CD4-positive, alpha-beta T cell (primary cell): ENCODE data around the gene CRK. TPM values are rescaled to one million over a fixed set of nuclear protein-coding genes. Genes with fewer than 3 reads are reported as not detected.
"Not testable (repeated sequence)": the region's sequence is repeated elsewhere in the genome, so short reads cannot be mapped to it uniquely, and the experiment has no call there.

ENCODE experiments used
- ATAC-seq: fragments of 200-7000 bp; cut with Tn5 transposase; one replicate; pipeline ENCODE4 v1.10.0; 2022; ENCODE audit warnings: mild to moderate bottlenecking; ENCODE audit not compliant: poor library complexity
- CTCF ChIA-PET: fragments of 350-600 bp; sonication (Branson Sonifier 250); formaldehyde crosslinking; loops from one replicate; lab custom pipeline; 2021; ENCODE audit warnings: antibody characterized with exemption, inconsistent platforms; lab: Charles Lee
- POLR2A ChIA-PET: fragments of 350-600 bp; sonication (Branson Sonifier 250); formaldehyde crosslinking; loops from one replicate; lab custom pipeline; 2021; ENCODE audit warnings: antibody characterized with exemption, inconsistent platforms; lab: Charles Lee
- DNase-seq, 14 experiments: peaks; one replicate each; pipeline ENCODE4 v3.0.0-alpha.2; 2013 to 2020; ENCODE audit warnings: mixed read lengths in 2 of 14
- H3K27ac ChIP-seq, 2 donors: one replicate each; pipeline versions ENCODE4 v1.5.1 to v1.7.0; 2013; ENCODE audit warnings: low read length in 2 of 2, low read depth in 1 of 2, mild to moderate bottlenecking in 1 of 2
- H3K27me3 ChIP-seq, 2 experiments: 1 replicate in 1 of 2; 2 replicates in 1 of 2; pipeline versions ENCODE4 v1.6.1 to v1.7.0; 2013; ENCODE audit warnings: low read length in 2 of 2, control low read depth in 1 of 2, mild to moderate bottlenecking in 1 of 2, moderate library complexity in 1 of 2; ENCODE audit not compliant: insufficient read depth in 2 of 2, control insufficient read depth in 1 of 2
- H3K36me3 ChIP-seq: one replicate; pipeline ENCODE4 v1.6.1; 2013; ENCODE audit warnings: low read length, control low read depth; ENCODE audit not compliant: insufficient read depth
- H3K4me1 ChIP-seq: one replicate; pipeline ENCODE4 v1.6.1; 2013; ENCODE audit warnings: low read length, control low read depth; ENCODE audit not compliant: insufficient read depth
- H3K4me3 ChIP-seq: one replicate; pipeline ENCODE4 v1.5.1; 2013; ENCODE audit warnings: mild to moderate bottlenecking, low read length, moderate library complexity
- H3K9me3 ChIP-seq, 2 experiments: 1 replicate in 1 of 2; 2 replicates in 1 of 2; pipeline versions ENCODE4 v1.6.1 to v1.7.0; 2013; ENCODE audit warnings: low read length in 2 of 2, mild to moderate bottlenecking in 2 of 2, control low read depth in 1 of 2, moderate library complexity in 1 of 2; ENCODE audit not compliant: control insufficient read depth in 1 of 2, insufficient read depth in 1 of 2
- H3K27ac Mint-ChIP-seq: one replicate; pipeline ENCODE4 v1.8.0; 2020; ENCODE audit warnings: mixed read lengths
- H3K27me3 Mint-ChIP-seq: one replicate; pipeline ENCODE4 v1.8.0; 2021; ENCODE audit warnings: mixed read lengths
- H3K36me3 Mint-ChIP-seq: one replicate; pipeline ENCODE4 v1.8.0; 2021; ENCODE audit warnings: low read depth, mixed read lengths
- H3K4me1 Mint-ChIP-seq: one replicate; pipeline ENCODE4 v1.8.0; 2021; ENCODE audit warnings: low read depth, mixed read lengths
- H3K4me3 Mint-ChIP-seq: one replicate; pipeline ENCODE4 v1.8.0; 2020; ENCODE audit warnings: mild to moderate bottlenecking, mixed read lengths
- H3K9me3 Mint-ChIP-seq: one replicate; pipeline ENCODE4 v1.8.0; 2020; ENCODE audit warnings: mixed read lengths
- CTCF ChIP-seq: fragments of 200-600 bp; IDR thresholded peaks from one replicate; pipeline ENCODE4 v1.8.0; 2022; ENCODE audit warnings: antibody characterized with exemption, mild to moderate bottlenecking
- intact Hi-C, 2 experiments: fragments of 100-400 bp; cut with DNase I in 1 of 2; cut with micrococcal nuclease in 1 of 2; formaldehyde crosslinking; loops; one replicate each; pipeline versions ENCODE4 v1.15.1 to v1.9.0; 2023 to 2025; cut with DNase I, micrococcal nuclease
- total RNA-seq, 174 experiments: library from RNA in 2 of 174; stranded (reverse) in 2 of 174; gene quantifications; one replicate each; pipeline ENCODE4 v1.2.3 and lab custom pipeline; 2021 to 2026

Gene CRK
- total RNA-seq, 2 experiments from 2014 or later = 13.6 to 14.5 TPM

DNA sequence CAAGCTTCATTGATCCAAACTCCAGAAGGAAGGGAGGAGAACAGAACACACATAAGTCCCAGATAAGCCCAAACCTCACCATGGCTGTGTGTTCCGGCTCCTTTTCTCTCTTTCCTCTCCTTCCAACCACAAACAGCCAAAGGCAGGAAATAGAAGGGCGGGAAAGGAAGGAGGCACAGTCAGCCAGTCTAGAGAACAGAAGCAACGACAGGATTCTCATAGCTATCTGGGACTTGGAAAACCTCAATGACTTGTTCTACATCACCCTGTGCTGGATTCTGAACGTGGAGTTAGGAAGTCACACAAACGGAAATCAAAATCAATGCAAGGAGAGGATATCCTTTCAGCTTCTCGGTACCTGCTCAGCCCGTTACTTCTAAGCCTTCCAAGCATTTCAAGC, 9.0 kb downstream of the CRK start:
- Mint-ChIP-seq H3K36me3 (peaks cover 28% of the 10 kb centered on the region), H3K27ac (peak overlapping the region; percentile 67), H3K4me1 (peaks cover 39% of the 10 kb centered on the region), H3K27me3 (no peaks in the 10 kb centered on the region), H3K4me3 (peak overlapping the region; percentile 45), H3K9me3 (no peaks in the 10 kb centered on the region)
- H3K4me3 ChIP-seq = no peak overlapping the region
- H3K27me3 ChIP-seq = no peaks in the 10 kb centered on the region
- peaks cover 16% of the 10 kb centered on the region for H3K36me3 ChIP-seq
- peaks cover 51% of the 10 kb centered on the region for H3K4me1 ChIP-seq
- CTCF ChIA-PET = interaction anchor here (1.3 kb wide), 1 partner anchor 80 kb away, joined by 4 read pairs; no protein-coding TSS in a partner anchor
- intact Hi-C loops = no loop called here
- H3K9me3 ChIP-seq = no peaks in the 10 kb centered on the region
- DNase-seq = no peak
- peak; percentile 29 for ATAC-seq
- no peak for TF ChIP-seq CTCF
- H3K27ac ChIP-seq = no peak overlapping the region
- POLR2A ChIA-PET = interaction anchor here (1.1 kb wide), 1 partner anchor 9 kb away, joined by 3 read pairs; the partner anchor contains the start of gene CRK

- ChIA-PET CTCF (interaction anchor here (1.3 kb wide), 1 partner anchor 80 kb away, joined by 4 read pairs; no protein-coding TSS in a partner anchor), POLR2A (interaction anchor here (1.1 kb wide), 1 partner anchor 70 kb away, joined by 3 read pairs; the partner anchor contains the start of gene INPP5K)
- intact Hi-C loops = no loop called here
- H3K27ac ChIP-seq = no peak overlapping the region
- TF ChIP-seq CTCF = no peak
- Mint-ChIP-seq H3K36me3 (peaks cover 25% of the 10 kb centered on the region), H3K27me3 (no peaks in the 10 kb centered on the region), H3K4me3 (no peak overlapping the region), H3K4me1 (peaks cover 36% of the 10 kb centered on the region), H3K9me3 (no peaks in the 10 kb centered on the region), H3K27ac (peak overlapping the region; percentile 28)
- peaks cover 18% of the 10 kb centered on the region for H3K36me3 ChIP-seq
- no peaks in the 10 kb centered on the region for H3K27me3 ChIP-seq
- H3K4me3 ChIP-seq = no peak overlapping the region
- ATAC-seq (no peak), DNase-seq (no peak)
- no peaks in the 10 kb centered on the region for H3K9me3 ChIP-seq
- H3K4me1 ChIP-seq = peaks cover 48% of the 10 kb centered on the region
These were observed 9.8 kb downstream of the CRK start for GRCh38 chr17:1446201-1446600.

- Histone ChIP-seq H3K4me1 (peaks cover 50% of the 10 kb centered on the region), H3K36me3 (peaks cover 20% of the 10 kb centered on the region)
- H3K9me3 Mint-ChIP-seq, H3K4me3 ChIP-seq, H3K27me3 Mint-ChIP-seq, H3K4me3 Mint-ChIP-seq, H3K27me3 ChIP-seq, CTCF ChIA-PET, intact Hi-C loops, H3K27ac ChIP-seq, DNase-seq, H3K9me3 ChIP-seq, ATAC-seq: not testable (repeated sequence)
- POLR2A ChIA-PET = interaction anchor here (1.1 kb wide), 1 partner anchor 71 kb away, joined by 3 read pairs; the partner anchor contains the start of gene INPP5K
- Mint-ChIP-seq H3K27ac (peak overlapping the region; percentile 28), H3K4me1 (peaks cover 36% of the 10 kb centered on the region), H3K36me3 (peaks cover 25% of the 10 kb centered on the region)
These were observed 10.3 kb downstream of the CRK start for GRCh38 chr17:1445695-1446094.

GRCh38 chr17:1442721-1443120, 13.3 kb downstream of the CRK start:
- H3K4me3 Mint-ChIP-seq, ATAC-seq, H3K27ac ChIP-seq, H3K27me3 Mint-ChIP-seq, DNase-seq, H3K9me3 Mint-ChIP-seq, intact Hi-C loops, POLR2A ChIA-PET, H3K27me3 ChIP-seq, H3K9me3 ChIP-seq, H3K4me3 ChIP-seq, H3K27ac Mint-ChIP-seq: not testable (repeated sequence)
- H3K4me1 Mint-ChIP-seq = peaks cover 36% of the 10 kb centered on the region
- H3K36me3 Mint-ChIP-seq = peaks cover 28% of the 10 kb centered on the region
- H3K36me3 ChIP-seq = peaks cover 22% of the 10 kb centered on the region
- CTCF ChIA-PET = interaction anchor here (0.7 kb wide), 1 partner anchor 77 kb away, joined by 6 read pairs; no protein-coding TSS in a partner anchor
- H3K4me1 ChIP-seq = peaks cover 32% of the 10 kb centered on the region
